ENCODE results near the gene GRIN1. TPM values are rescaled to one million over a fixed set of nuclear protein-coding genes. Genes with fewer than 3 reads are reported as not detected.

Gene GRIN1
- total RNA-seq, 1 donor, result not detected

DNA sequence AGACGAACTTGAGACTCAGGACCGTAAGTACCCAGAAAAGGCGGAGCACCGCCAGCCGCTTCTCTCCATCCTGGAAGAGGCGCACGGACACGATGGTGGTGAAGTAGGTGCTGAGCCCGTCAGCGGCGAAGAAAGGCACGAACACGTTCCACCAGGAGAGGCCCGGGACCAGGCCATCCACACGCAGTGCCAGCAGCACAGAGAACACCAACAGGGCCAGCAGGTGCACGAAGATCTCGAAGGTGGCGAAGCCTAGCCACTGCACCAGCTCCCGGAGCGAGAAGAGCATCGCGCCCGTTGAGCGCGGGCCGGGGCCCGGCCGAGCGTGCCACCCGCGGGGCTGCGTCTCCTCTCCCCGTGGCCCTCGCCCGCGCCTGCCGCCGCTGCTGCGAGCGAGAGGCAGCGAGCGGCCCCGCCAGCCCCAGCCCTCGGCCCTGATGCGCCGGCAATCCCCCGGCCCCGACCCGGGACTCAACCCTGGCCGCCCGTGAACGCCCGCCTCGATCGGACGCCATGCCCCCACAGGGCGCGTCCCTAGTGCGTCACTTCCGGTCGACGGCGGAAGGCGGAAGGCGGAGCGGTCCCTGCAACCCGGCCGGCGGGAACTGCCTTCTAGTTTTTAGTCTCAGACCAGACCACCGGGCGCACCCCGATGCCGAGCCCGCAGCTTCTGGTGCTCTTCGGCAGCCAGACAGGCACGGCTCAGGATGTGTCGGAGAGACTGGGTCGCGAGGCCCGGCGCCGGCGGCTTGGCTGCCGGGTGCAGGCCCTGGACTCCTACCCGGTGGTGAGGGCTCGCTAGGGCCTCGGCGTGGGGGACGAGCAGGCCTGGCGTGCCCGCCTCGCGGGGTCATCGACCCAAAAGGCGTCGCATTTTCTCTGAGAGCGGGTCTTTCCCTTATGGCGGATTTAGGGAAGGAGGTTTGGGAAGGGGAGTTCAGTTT, 66.4 kb downstream of the GRIN1 start, which contains the start of the genes NDOR1 and TMEM203:
Gene NDOR1 (plus strand): TSS at position 575 of the 944 bp plus-strand sequence. CDS start 78 bp downstream, at position 653.
Gene TMEM203 (minus strand): TSS at position 523 of the 944 bp plus-strand sequence. CDS start 234 bp downstream, at position 289.
- peak; percentile 71 for DNase-seq (ENCODE audit: low read depth)

DNA sequence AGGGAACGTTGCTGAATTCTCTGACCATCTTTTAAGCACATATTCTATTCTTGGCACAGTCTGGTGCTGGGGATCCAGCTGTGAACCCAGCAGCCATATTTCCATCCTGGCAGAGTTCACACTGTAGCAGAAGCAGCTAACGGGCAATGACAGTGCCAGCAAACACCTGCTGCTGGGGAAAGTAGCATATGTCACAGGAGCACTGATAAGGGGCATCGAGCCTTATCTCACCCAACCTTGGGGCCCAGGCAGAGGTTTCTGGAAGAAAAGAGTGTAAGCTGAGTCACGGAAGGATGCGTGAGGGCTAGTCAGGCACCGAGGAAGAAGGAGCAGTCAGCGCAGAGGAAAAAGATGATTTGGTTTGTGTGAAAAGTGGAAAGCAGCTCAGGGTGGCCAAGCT, 67.6 kb downstream of the GRIN1 start:
- TF ChIP-seq, protein P1, sequence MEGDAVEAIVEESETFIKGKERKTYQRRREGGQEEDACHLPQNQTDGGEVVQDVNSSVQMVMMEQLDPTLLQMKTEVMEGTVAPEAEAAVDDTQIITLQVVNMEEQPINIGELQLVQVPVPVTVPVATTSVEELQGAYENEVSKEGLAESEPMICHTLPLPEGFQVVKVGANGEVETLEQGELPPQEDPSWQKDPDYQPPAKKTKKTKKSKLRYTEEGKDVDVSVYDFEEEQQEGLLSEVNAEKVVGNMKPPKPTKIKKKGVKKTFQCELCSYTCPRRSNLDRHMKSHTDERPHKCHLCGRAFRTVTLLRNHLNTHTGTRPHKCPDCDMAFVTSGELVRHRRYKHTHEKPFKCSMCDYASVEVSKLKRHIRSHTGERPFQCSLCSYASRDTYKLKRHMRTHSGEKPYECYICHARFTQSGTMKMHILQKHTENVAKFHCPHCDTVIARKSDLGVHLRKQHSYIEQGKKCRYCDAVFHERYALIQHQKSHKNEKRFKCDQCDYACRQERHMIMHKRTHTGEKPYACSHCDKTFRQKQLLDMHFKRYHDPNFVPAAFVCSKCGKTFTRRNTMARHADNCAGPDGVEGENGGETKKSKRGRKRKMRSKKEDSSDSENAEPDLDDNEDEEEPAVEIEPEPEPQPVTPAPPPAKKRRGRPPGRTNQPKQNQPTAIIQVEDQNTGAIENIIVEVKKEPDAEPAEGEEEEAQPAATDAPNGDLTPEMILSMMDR (IDR thresholded peaks at IDR 0.05; ENCODE audit: insufficient read depth, low read length), result no peak
- no peak for DNase-seq (ENCODE audit: low read depth)
- H3K4me3 ChIP-seq (ENCODE audit: low read depth, low read length), result peak overlapping the region; percentile 94

More for the DNA sequence above, 66.4 kb downstream of the GRIN1 start, which contains the start of the genes NDOR1 and TMEM203:
- TF ChIP-seq, protein P1 (IDR thresholded peaks at IDR 0.05; ENCODE audit: insufficient read depth, low read length), result no peak
- peak within 1 kb of the TSS; percentile 94 for H3K4me3 ChIP-seq (ENCODE audit: low read depth, low read length)

DNA sequence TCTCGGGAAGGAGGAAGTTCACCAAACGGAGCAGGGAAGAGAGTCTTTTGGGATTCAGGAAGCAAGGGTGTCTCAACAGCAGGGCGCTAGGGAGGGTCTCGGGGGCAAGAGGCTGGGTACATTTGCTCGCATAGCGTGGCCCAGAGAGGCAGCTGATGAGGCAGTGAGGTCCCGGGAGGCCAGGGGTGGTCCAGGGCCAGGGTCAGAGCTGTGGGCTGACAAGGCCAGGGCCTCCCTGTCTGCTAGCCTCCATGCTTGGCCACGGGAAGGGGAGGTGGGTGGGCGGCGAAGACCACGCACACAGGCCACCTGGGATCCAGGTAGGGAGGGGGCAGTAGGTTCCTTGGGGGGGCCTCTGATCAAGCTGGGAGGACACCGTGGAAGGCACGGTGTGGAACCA, 72.6 kb downstream of the GRIN1 start:
- DNase-seq (ENCODE audit: low read depth), result no peak
- H3K4me3 ChIP-seq (ENCODE audit: low read depth, low read length), result no peak overlapping the region
- TF ChIP-seq, protein P1 (IDR thresholded peaks at IDR 0.05; ENCODE audit: insufficient read depth, low read length), result no peak

DNA sequence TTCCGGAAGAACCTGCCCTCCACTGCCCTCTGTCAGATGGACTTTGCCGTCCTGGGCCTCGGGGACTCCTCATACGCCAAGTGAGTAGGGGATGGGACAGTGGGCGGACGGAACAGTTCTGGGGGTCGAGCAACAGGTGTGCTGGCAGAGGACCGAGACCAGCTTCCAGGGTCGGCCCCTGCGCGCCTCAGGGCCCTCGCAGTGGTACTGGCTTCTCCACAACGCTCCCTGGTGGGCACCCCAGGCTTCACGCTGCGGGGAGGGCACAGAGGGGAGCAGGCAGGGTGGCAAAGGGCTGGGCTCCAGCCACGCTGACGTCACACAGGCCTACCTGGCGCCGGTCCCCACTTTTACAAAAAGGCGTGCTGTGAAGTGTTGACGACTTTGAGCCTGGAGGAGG, 73.6 kb downstream of the GRIN1 start:
- TF ChIP-seq, protein P1 (IDR thresholded peaks at IDR 0.05; ENCODE audit: insufficient read depth, low read length), result no peak
- no peak for DNase-seq (ENCODE audit: low read depth)
- H3K4me3 ChIP-seq (ENCODE audit: low read depth, low read length), result no peak overlapping the region

DNA sequence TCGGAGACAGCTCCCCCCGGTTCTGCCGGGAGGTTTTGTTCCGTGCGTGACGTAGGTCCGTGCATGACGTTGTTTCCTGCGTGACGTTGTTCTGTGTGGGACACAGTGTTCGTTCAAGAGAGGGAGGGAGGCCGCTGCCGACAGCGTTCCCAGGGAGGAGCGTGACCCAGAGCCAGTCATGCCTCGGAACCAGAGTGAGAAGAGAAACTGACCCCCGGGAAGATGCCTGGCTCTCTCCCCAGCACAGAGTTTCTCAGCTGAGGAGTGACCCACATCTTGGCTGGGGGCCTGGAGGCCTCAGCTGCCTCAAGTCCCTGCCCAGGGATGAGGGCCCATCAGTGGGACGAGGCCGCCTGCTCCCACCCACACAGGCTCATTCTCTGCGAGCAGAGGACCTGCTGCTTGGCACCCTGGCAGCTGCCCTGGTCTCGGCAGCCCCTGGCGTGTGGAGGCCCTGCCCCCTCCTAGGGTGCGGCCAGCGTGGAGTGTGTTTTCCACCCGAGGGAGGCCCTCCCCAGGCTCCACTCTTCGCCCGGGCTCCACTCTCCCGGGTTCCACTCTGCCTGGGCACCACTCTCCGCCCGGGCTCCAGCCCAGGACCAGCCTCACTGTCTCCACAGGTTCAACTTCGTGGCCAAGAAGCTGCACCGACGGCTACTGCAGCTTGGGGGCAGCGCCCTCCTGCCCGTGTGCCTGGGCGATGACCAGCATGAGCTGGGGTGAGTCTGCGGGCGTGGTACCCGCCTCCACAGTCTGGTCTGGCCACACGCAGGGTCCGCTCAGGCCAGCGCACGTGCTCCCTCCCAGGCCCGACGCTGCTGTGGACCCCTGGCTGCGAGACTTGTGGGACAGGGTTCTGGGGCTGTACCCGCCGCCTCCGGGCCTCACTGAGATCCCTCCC, 74.5 kb downstream of the GRIN1 start:
- DNase-seq (ENCODE audit: low read depth), result no peak
- TF ChIP-seq, protein P1 (IDR thresholded peaks at IDR 0.05; ENCODE audit: insufficient read depth, low read length), result no peak
- no peak overlapping the region for H3K4me3 ChIP-seq (ENCODE audit: low read depth, low read length)

DNA sequence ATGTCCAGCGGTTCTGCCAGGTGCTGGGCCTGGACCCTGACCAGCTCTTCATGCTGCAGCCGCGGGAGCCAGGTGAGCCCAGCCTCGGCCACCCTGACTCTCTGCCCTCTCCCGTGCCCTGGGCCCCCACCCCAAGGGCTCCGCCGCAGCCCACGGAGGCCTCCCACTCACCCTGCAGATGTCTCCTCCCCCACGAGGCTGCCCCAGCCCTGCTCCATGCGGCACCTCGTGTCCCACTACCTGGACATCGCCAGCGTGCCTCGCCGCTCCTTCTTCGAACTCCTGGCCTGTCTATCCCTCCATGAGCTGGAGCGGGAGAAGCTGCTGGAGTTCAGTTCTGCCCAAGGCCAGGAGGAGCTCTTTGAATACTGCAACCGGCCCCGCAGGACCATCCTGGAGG, 75.7 kb downstream of the GRIN1 start:
- no peak for DNase-seq (ENCODE audit: low read depth)
- H3K4me3 ChIP-seq (ENCODE audit: low read depth, low read length), result no peak overlapping the region
- TF ChIP-seq, protein P1 (IDR thresholded peaks at IDR 0.05; ENCODE audit: insufficient read depth, low read length), result no peak
